Measurements from ENCODE around the gene CCDC15. TPM values are rescaled to one million over a fixed set of nuclear protein-coding genes. Genes with fewer than 3 reads are reported as not detected.

CCDC15 gene
- total and polyA plus RNA-seq, 2 donors, result 1.7 to 7.0 TPM

Other genes starting within 250 kb of the CCDC15 start
- gene NRGN, start 214.3 kb upstream of the CCDC15 start, total RNA-seq, result 0.52 TPM
- gene NRGN, start 214.3 kb upstream of the CCDC15 start, polyA plus RNA-seq, result 4.5 TPM
- gene VSIG2, start 201.9 kb upstream of the CCDC15 start, total RNA-seq, result 0.14 TPM
- gene VSIG2, start 201.9 kb upstream of the CCDC15 start, polyA plus RNA-seq, result 0.80 TPM
- gene ESAM, start 191.9 kb upstream of the CCDC15 start, total RNA-seq, result 3.6 TPM
- gene ESAM, start 191.9 kb upstream of the CCDC15 start, polyA plus RNA-seq, result 21.7 TPM
- 7.7 TPM for gene MSANTD2, start 153.8 kb upstream of the CCDC15 start, total RNA-seq
- 22.2 TPM for gene MSANTD2, start 153.8 kb upstream of the CCDC15 start, polyA plus RNA-seq
- gene ROBO3, start 88.8 kb upstream of the CCDC15 start, total RNA-seq, result 4.5 TPM
- gene ROBO3, start 88.8 kb upstream of the CCDC15 start, polyA plus RNA-seq, result 11.2 TPM
- 1.5 TPM for gene ROBO4, start 56.3 kb upstream of the CCDC15 start, total RNA-seq
- 3.7 TPM for gene ROBO4, start 56.3 kb upstream of the CCDC15 start, polyA plus RNA-seq
- gene HEPN1, start 35.0 kb upstream of the CCDC15 start, total RNA-seq, result not detected
- 0.07 TPM for gene HEPN1, start 35.0 kb upstream of the CCDC15 start, polyA plus RNA-seq
- under 0.01 TPM for gene HEPACAM, start 18.2 kb upstream of the CCDC15 start, total RNA-seq
- gene HEPACAM, start 18.2 kb upstream of the CCDC15 start, polyA plus RNA-seq, result 0.14 TPM
- 4.3 TPM for gene SLC37A2, start 109.1 kb downstream of the CCDC15 start, total RNA-seq
- 3.0 TPM for gene SLC37A2, start 109.1 kb downstream of the CCDC15 start, polyA plus RNA-seq
- 20.8 TPM for gene TMEM218, start 157.4 kb downstream of the CCDC15 start, total RNA-seq
- gene TMEM218, start 157.4 kb downstream of the CCDC15 start, polyA plus RNA-seq, result 32.2 TPM
- 1.3 TPM for gene PKNOX2, start 210.5 kb downstream of the CCDC15 start, total RNA-seq
- gene PKNOX2, start 210.5 kb downstream of the CCDC15 start, polyA plus RNA-seq, result 2.2 TPM